Gastrocnemius medialis (tissue), 4 donors: ENCODE data around the gene KHNYN. TPM values are rescaled to one million over a fixed set of nuclear protein-coding genes. Genes with fewer than 3 reads are reported as not detected.

ENCODE experiments used
- ATAC-seq, 2 donors: fragments of 150-250 bp; one replicate each; pipeline ENCODE4 v1.9.1; 2016
- DNase-seq, 2 donors: peaks; one replicate each; pipeline ENCODE4 v3.0.0-alpha.2; 2019
- H3K27ac ChIP-seq, 4 donors: fragments of 200-600 bp; sonication (generic); 1 replicate in 1 of 4; 2 replicates in 3 of 4; pipeline ENCODE4 v1.5.1; 2016 to 2018; ENCODE audit warnings: mild to moderate bottlenecking in 2 of 4, moderate library complexity in 1 of 4
- H3K27me3 ChIP-seq, 3 donors: fragments of 200-600 bp; sonication (generic) in 2 of 3; 1 replicate in 1 of 3; 2 replicates in 2 of 3; pipeline versions ENCODE4 v1.5.1 to v1.6.0; 2016 to 2019; ENCODE audit warnings: mild to moderate bottlenecking in 1 of 3, moderate library complexity in 1 of 3
- H3K36me3 ChIP-seq, 2 donors: fragments of 200-600 bp; sonication (generic) in 1 of 2; one replicate each; pipeline ENCODE4 v1.5.1; 2017 to 2018
- H3K4me1 ChIP-seq, 2 donors: fragments of 200-600 bp; sonication (generic) in 1 of 2; one replicate each; pipeline ENCODE4 v1.5.1; 2016 to 2017; ENCODE audit warnings: mild to moderate bottlenecking in 2 of 2
- H3K4me3 ChIP-seq, 4 donors: fragments of 200-600 bp; sonication (generic) in 3 of 4; 1 replicate in 1 of 4; 2 replicates in 3 of 4; pipeline ENCODE4 v1.5.1; 2016 to 2019; ENCODE audit warnings: mild to moderate bottlenecking in 2 of 4
- H3K9me3 ChIP-seq, 3 donors: fragments of 200-600 bp; sonication (generic) in 2 of 3; 1 replicate in 1 of 3; 2 replicates in 2 of 3; pipeline ENCODE4 v1.5.1; 2016 to 2019
- POLR2A ChIP-seq, 2 donors: fragments of 450-650 bp; IDR thresholded peaks; one replicate each; pipeline ENCODE4 v1.6.1; 2017; ENCODE audit warnings: antibody characterized with exemption in 2 of 2, mild to moderate bottlenecking in 2 of 2, moderate library complexity in 2 of 2
- in situ Hi-C, 4 donors: fragments of 200-750 bp; cut with MboI; loops; one replicate each; pipeline versions ENCODE4 v1.15.0 to v1.8.0; 2017; ENCODE audit warnings: low sequenced_read_pairs in 4 of 4
- intact Hi-C: fragments of 100-400 bp; cut with DNase I; formaldehyde crosslinking; loops from one replicate; pipeline ENCODE4 v1.15.1; 2023; ENCODE audit warnings: low total_unique reads
- total RNA-seq, 4 donors: library from RNA; depleted of rRNA; stranded (reverse); fragments of >200 nt; gene quantifications; one replicate each; pipeline versions ENCODE4 v1.1.0 to v1.2.3, GENCODE V29; 2016
- TF ChIP-seq, protein P1 (sequence below), 5 experiments: fragments of 450-650 bp in 3 of 5; fragments of 200-600 bp in 2 of 5; sonication (generic) in 2 of 5; IDR thresholded peaks in 4 of 5; conservative IDR thresholded peaks in 1 of 5; 1 replicate in 4 of 5; 2 replicates in 1 of 5; pipeline ENCODE4 v1.5.1; 2016 to 2019; ENCODE audit warnings: antibody characterized with exemption in 5 of 5, mild to moderate bottlenecking in 3 of 5, moderate library complexity in 3 of 5

Gene KHNYN
- total RNA-seq, 4 donors from 2014 or later, result 35.1 to 50.5 (median 44.7) TPM

GRCh38 chr14:24437736-24438067 lies 7.9 kb downstream of the KHNYN start:
- ATAC-seq (no peak), DNase-seq (no peak)
- Histone ChIP-seq H3K4me3 (no peak overlapping the region), H3K27me3 (no peaks in the 10 kb centered on the region), H3K4me1 (peaks cover 30 to 46% of the 10 kb centered on the region in 2 donors), H3K9me3 (no peaks in the 10 kb centered on the region), H3K27ac (peak overlapping the region; percentile 38 to 70 (median 68)), H3K36me3 (peaks cover 0 to 67% of the 10 kb centered on the region in 2 donors)
- TF ChIP-seq, protein P1, sequence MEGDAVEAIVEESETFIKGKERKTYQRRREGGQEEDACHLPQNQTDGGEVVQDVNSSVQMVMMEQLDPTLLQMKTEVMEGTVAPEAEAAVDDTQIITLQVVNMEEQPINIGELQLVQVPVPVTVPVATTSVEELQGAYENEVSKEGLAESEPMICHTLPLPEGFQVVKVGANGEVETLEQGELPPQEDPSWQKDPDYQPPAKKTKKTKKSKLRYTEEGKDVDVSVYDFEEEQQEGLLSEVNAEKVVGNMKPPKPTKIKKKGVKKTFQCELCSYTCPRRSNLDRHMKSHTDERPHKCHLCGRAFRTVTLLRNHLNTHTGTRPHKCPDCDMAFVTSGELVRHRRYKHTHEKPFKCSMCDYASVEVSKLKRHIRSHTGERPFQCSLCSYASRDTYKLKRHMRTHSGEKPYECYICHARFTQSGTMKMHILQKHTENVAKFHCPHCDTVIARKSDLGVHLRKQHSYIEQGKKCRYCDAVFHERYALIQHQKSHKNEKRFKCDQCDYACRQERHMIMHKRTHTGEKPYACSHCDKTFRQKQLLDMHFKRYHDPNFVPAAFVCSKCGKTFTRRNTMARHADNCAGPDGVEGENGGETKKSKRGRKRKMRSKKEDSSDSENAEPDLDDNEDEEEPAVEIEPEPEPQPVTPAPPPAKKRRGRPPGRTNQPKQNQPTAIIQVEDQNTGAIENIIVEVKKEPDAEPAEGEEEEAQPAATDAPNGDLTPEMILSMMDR (IDR thresholded peaks at IDR 0.05 in 4 of 5, conservative IDR thresholded peaks at IDR 0.05 in 1 of 5), result no peak
- no peak for TF ChIP-seq POLR2A (IDR thresholded peaks at IDR 0.05)
- intact Hi-C loops, result loop anchor here (5.0 to 10.0 kb wide), 2 partner anchors 125 to 883 kb away; partner anchors contain the start of genes LTB4R, LTB4R2, THTPA and ZFHX2
- in situ Hi-C loops, result loop anchor here (5.0 to 25.0 kb wide), 5 partner anchors 103 to 1125 kb away; partner anchors contain the start of genes GMPR2 (in 3 of the 4), NEDD8 (in 3 of the 4), ADCY4 (in 1 of the 4) and BCL2L2 (in 1 of the 4)

DNA sequence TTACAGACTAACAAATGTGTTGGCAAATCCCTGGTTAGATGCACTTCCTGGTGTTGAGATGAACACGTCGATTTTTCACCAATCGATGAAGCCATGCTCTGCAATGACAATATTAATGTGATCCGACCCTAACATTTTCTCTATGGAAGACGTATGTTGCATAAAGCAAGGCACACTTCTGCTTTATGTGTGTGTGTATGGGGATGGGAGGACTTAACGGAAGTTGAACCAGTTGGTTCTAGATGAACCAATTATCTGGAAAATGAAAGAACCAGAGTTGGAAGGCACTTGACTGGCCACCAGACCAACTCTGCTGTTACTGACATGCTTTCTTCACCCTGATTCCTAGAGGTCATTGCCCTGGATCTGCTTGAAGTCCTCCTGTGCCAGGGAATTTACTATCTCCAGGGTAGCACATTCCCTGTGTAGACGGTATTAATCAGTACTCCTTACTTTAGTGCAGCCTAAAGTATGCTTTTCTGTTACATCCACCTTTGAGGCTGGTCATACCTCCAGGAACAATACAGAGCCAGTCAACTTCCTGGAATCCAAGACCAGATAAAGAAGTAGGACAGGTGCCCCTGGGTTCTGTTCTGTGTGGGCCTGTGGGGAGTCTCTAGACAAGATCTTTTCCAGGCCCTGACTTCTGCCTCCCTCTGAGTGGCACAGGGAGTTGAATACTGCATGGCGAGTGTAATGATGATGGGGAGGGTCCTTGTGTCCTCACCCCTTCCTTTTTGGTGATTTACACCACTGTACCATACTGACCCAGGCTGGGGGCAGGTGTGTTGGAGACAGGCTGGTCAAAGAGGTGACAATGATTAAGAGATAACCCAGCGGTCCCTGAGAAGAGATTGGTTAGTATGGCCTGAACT lies 8.7 kb downstream of the KHNYN start:
- Histone ChIP-seq H3K27ac (peak overlapping the region in 2 of 4 donors; percentile 5 to 40), H3K4me1 (peaks cover 33 to 49% of the 10 kb centered on the region in 2 donors), H3K9me3 (no peaks in the 10 kb centered on the region), H3K4me3 (no peak overlapping the region), H3K36me3 (peaks cover 0 to 59% of the 10 kb centered on the region in 2 donors), H3K27me3 (no peaks in the 10 kb centered on the region)
- no peak for DNase-seq
- intact Hi-C loops (loop anchor here (5.0 to 10.0 kb wide), 2 partner anchors 126 to 884 kb away; partner anchors contain the start of genes LTB4R, LTB4R2, THTPA and ZFHX2), in situ Hi-C loops (loop anchor here (5.0 to 25.0 kb wide), 5 partner anchors 104 to 1126 kb away; partner anchors contain the start of genes GMPR2 (in 3 of the 4), NEDD8 (in 3 of the 4), ADCY4 (in 1 of the 4) and BCL2L2 (in 1 of the 4))
- TF ChIP-seq POLR2A (IDR thresholded peaks at IDR 0.05), result no peak
- TF ChIP-seq, protein P1 (IDR thresholded peaks at IDR 0.05 in 4 of 5, conservative IDR thresholded peaks at IDR 0.05 in 1 of 5), result no peak
- ATAC-seq, result no peak

- Histone ChIP-seq H3K4me3 (no peak overlapping the region), H3K4me1 (peaks cover 35 to 51% of the 10 kb centered on the region in 2 donors), H3K27ac (peak overlapping the region in 1 of 4 donors; percentile 5), H3K27me3 (peaks cover 0 to 2% (median 0%) of the 10 kb centered on the region in 3 donors), H3K9me3 (no peaks in the 10 kb centered on the region), H3K36me3 (peaks cover 0 to 51% of the 10 kb centered on the region in 2 donors)
- intact Hi-C loops (loop anchor here (5.0 to 10.0 kb wide), 2 partner anchors 127 to 884 kb away; partner anchors contain the start of genes LTB4R, LTB4R2, THTPA and ZFHX2), in situ Hi-C loops (loop anchor here (5.0 to 25.0 kb wide), 5 partner anchors 104 to 1127 kb away; partner anchors contain the start of genes GMPR2 (in 3 of the 4), NEDD8 (in 3 of the 4), ADCY4 (in 1 of the 4) and BCL2L2 (in 1 of the 4))
- no peak for ATAC-seq
- no peak for DNase-seq
- TF ChIP-seq POLR2A (IDR thresholded peaks at IDR 0.05), result no peak
- TF ChIP-seq, protein P1 (IDR thresholded peaks at IDR 0.05 in 4 of 5, conservative IDR thresholded peaks at IDR 0.05 in 1 of 5), result no peak
Observed at GRCh38 chr14:24439257-24439656, 9.5 kb downstream of the KHNYN start.

DNA sequence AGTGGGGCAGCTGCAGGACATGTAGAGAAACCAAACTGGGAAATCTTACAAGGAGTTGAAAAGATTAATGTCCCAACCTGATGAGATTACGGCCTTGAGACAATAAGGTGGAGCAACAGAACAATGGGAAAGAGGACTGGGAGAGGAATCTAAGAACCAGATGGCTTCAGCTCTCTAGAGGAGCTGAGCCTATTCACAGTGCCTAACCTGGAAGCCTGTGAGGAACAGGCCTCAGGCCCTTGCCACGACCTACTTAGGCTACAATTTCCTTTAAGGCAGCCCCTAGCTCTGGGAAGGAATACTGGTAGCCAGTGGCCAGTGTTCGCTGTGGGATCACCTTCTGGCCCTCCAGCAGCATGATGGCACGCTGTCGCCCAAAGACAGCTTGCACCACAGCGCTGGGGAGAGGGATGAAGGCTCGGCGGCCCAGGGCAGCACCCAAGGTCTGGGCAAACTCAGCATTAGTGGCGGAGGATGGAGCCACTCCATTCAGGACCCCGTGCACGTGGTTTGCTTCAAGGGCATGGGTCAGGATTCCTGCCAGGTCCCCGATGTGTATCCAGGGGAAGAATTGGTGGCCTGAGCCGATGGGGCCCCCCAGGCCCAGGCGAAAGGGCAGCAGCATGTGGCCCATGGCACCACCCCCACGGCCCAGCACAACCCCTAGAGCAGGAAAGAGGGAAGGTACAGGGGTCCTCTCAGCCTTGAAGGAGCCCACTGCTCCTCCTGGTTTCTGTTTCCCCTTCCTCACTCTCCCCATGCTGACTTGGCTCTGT lies 10.3 kb downstream of the KHNYN start:
- intact Hi-C loops, result loop anchor here (5.0 to 10.0 kb wide), 3 partner anchors 128 to 965 kb away; partner anchors contain the start of genes LTB4R, LTB4R2, THTPA and ZFHX2
- H3K27me3 ChIP-seq, result peaks cover 0 to 3% (median 0%) of the 10 kb centered on the region in 3 donors
- in situ Hi-C loops, result loop anchor here (5.0 to 25.0 kb wide), 5 partner anchors 105 to 1128 kb away; partner anchors contain the start of genes GMPR2 (in 3 of the 4), NEDD8 (in 3 of the 4), ADCY4 (in 1 of the 4) and BCL2L2 (in 1 of the 4)
- DNase-seq, result no peak
- H3K9me3 ChIP-seq, result no peaks in the 10 kb centered on the region
- H3K36me3 ChIP-seq, result peaks cover 0 to 51% of the 10 kb centered on the region in 2 donors
- H3K27ac ChIP-seq, result peak overlapping the region in 3 of 4 donors; percentile 2 to 99 (median 22)
- no peak overlapping the region for H3K4me3 ChIP-seq
- ATAC-seq, result no peak
- no peak for TF ChIP-seq POLR2A (IDR thresholded peaks at IDR 0.05)
- TF ChIP-seq, protein P1 (IDR thresholded peaks at IDR 0.05 in 4 of 5, conservative IDR thresholded peaks at IDR 0.05 in 1 of 5), result no peak
- H3K4me1 ChIP-seq, result peaks cover 35 to 51% of the 10 kb centered on the region in 2 donors
